Measurements from ENCODE around the gene TMEM40.

- TF ChIP-seq POLR2A (IDR thresholded peaks at IDR 0.05) (no peak), POLR2AphosphoS5 (IDR thresholded peaks at IDR 0.05) (no peak), CTCF (IDR thresholded peaks at IDR 0.05) (no peak), EP300 (IDR thresholded peaks at IDR 0.05; ENCODE audit: low read depth) (no peak)
These were observed 24.1 kb downstream of the TMEM40 start for GRCh38 chr3:12734960-12735359.
